B cell (primary cell): ENCODE results near the gene JUND. TPM values are rescaled to one million over a fixed set of nuclear protein-coding genes. Genes with fewer than 3 reads are reported as not detected.

Source experiments
- ATAC-seq: fragments of 200-7000 bp; cut with Tn5 transposase; one replicate; pipeline ENCODE4 v1.10.0; 2021; ENCODE audit warnings: low read depth, mild to moderate bottlenecking, moderate number of reproducible peaks, moderate library complexity
- CTCF ChIA-PET: fragments of 350-600 bp; sonication (Branson Sonifier 250); formaldehyde crosslinking; loops from one replicate; lab custom pipeline; 2021; ENCODE audit warnings: antibody characterized with exemption, inconsistent platforms; lab: Charles Lee
- POLR2A ChIA-PET: fragments of 350-600 bp; sonication (Branson Sonifier 250); formaldehyde crosslinking; loops from one replicate; lab custom pipeline; 2021; ENCODE audit warnings: antibody characterized with exemption; lab: Charles Lee
- DNase-seq: peaks from one replicate; pipeline ENCODE4 v3.0.0; 2013
- H2AFZ ChIP-seq: 2 replicates; pipeline ENCODE4 v1.6.1; 2012; ENCODE audit warnings: mild to moderate bottlenecking, low read depth, low read length; ENCODE audit not compliant: insufficient read depth, poor library complexity, severe bottlenecking
- H3K27ac ChIP-seq, 2 donors: 1 replicate in 1 of 2; 2 replicates in 1 of 2; pipeline ENCODE4 v1.5.1; 2012 to 2013; ENCODE audit warnings: low read length in 2 of 2, mild to moderate bottlenecking in 2 of 2, moderate library complexity in 1 of 2
- H3K27me3 ChIP-seq, 4 experiments: fragments of 200-600 bp in 1 of 4; sonication (generic) in 1 of 4; replicated peaks in 1 of 4; 1 replicate in 2 of 4; 2 replicates in 2 of 4; pipeline versions ENCODE4 v1.6.1 to v1.7.0; 2013 to 2016; ENCODE audit warnings: low read length in 3 of 4, mild to moderate bottlenecking in 2 of 4, mixed read lengths in 1 of 4, moderate library complexity in 1 of 4; ENCODE audit not compliant: insufficient read depth in 4 of 4, control insufficient read depth in 3 of 4; ENCODE audit errors: control extremely low read depth in 1 of 4
- H3K36me3 ChIP-seq, 2 experiments: replicated peaks in 1 of 2; 1 replicate in 1 of 2; 2 replicates in 1 of 2; pipeline versions ENCODE4 v1.6.1 to v1.7.1; 2013; ENCODE audit warnings: low read length in 1 of 2; ENCODE audit not compliant: insufficient read depth in 2 of 2, control insufficient read depth in 1 of 2; ENCODE audit errors: control extremely low read depth in 1 of 2, extremely low read depth in 1 of 2
- H3K4me1 ChIP-seq, 2 donors: fragments of 200-600 bp in 1 of 2; sonication (generic) in 1 of 2; 1 replicate in 1 of 2; 2 replicates in 1 of 2; pipeline versions ENCODE4 v1.5.1 to v1.6.1; 2013 to 2017; ENCODE audit warnings: low read length in 2 of 2; ENCODE audit not compliant: control insufficient read depth in 2 of 2, insufficient read depth in 2 of 2
- H3K4me2 ChIP-seq: replicated peaks from 2 replicates; pipeline ENCODE3; 2012; ENCODE audit warnings: mild to moderate bottlenecking, low read depth, low read length; ENCODE audit not compliant: poor library complexity, severe bottlenecking
- H3K4me3 ChIP-seq, 5 experiments: fragments of 200-600 bp in 1 of 5; sonication (generic) in 1 of 5; 1 replicate in 3 of 5; 2 replicates in 2 of 5; pipeline versions ENCODE4 v1.5.1 to v1.7.0; 2011 to 2016; ENCODE audit warnings: low read length in 4 of 5, mild to moderate bottlenecking in 4 of 5, low read depth in 2 of 5, control low read depth in 1 of 5, moderate library complexity in 1 of 5; ENCODE audit not compliant: insufficient read depth in 1 of 5; ENCODE audit errors: control extremely low read depth in 1 of 5, extremely low read depth in 1 of 5
- H3K79me2 ChIP-seq: fragments of 200-600 bp; sonication (generic); one replicate; pipeline ENCODE4 v1.6.0; 2016; ENCODE audit warnings: low read length; ENCODE audit not compliant: control insufficient read depth, insufficient read depth
- H3K9ac ChIP-seq: fragments of 200-600 bp; sonication (generic); 2 replicates; pipeline ENCODE4 v1.6.1; 2017; ENCODE audit warnings: mild to moderate bottlenecking, low read length, moderate library complexity
- H3K9me3 ChIP-seq, 3 donors: one replicate each; pipeline versions ENCODE4 v1.6.1 to v1.7.1; 2013; ENCODE audit warnings: low read length in 2 of 3; ENCODE audit not compliant: control insufficient read depth in 2 of 3, insufficient read depth in 1 of 3; ENCODE audit errors: control extremely low read depth in 1 of 3
- H4K20me1 ChIP-seq: 2 replicates; pipeline ENCODE4 v1.6.0; 2012; ENCODE audit warnings: mild to moderate bottlenecking, low read length; ENCODE audit not compliant: insufficient read depth, control insufficient read depth, poor library complexity, severe bottlenecking
- H3K27ac Mint-ChIP-seq: one replicate; pipeline ENCODE4 v1.8.0; 2021; ENCODE audit warnings: mixed read lengths
- H3K27me3 Mint-ChIP-seq: one replicate; pipeline ENCODE4 v1.8.0; 2021; ENCODE audit warnings: mixed read lengths
- H3K4me1 Mint-ChIP-seq: one replicate; pipeline ENCODE4 v1.8.0; 2021; ENCODE audit warnings: mixed read lengths
- H3K4me3 Mint-ChIP-seq: one replicate; pipeline ENCODE4 v1.8.0; 2021; ENCODE audit warnings: mixed read lengths
- H3K9me3 Mint-ChIP-seq: one replicate; pipeline ENCODE4 v1.8.0; 2022; ENCODE audit warnings: mixed read lengths; ENCODE audit not compliant: insufficient read depth
- EZH2 ChIP-seq: IDR thresholded peaks from 2 replicates; pipeline ENCODE4 v1.6.1; 2012; ENCODE audit warnings: borderline replicate concordance, low read depth, mild to moderate bottlenecking, moderate library complexity, low read length; ENCODE audit not compliant: insufficient read depth, poor library complexity, severe bottlenecking
- WGBS: methylation state at CpG from one replicate; pipeline ENCODE4 v1.1.5; 2013; ENCODE audit warnings: missing lambda C conversion rate; ENCODE audit not compliant: insufficient coverage; 5-methylcytosine and 5-hydroxymethylcytosine counted together
- intact Hi-C: fragments of 100-400 bp; cut with micrococcal nuclease; formaldehyde crosslinking; loops from one replicate; pipeline ENCODE4 v1.10.0; 2022
- polyA plus RNA-seq: library from polyadenylated mRNA; depleted of rRNA; stranded (reverse); fragments of >200 nt; gene quantifications from 2 replicates; pipeline ENCODE4 v1.2.3, GENCODE V29; 2012
- total RNA-seq, 2 donors: library from RNA; stranded (reverse); fragments of 120-200 nt in 1 of 2; gene quantifications; 1 replicate in 1 of 2; 2 replicates in 1 of 2; pipeline versions ENCODE4 v1.2.3 to v1.2.4, GENCODE V29; 2013 to 2022
- TF ChIP-seq, protein P1 (sequence below): fragments of 200-600 bp; IDR thresholded peaks from one replicate; pipeline ENCODE4 v1.8.0; 2022; ENCODE audit warnings: antibody characterized with exemption, mild to moderate bottlenecking

JUND gene
- total and polyA plus RNA-seq, 2 donors (not counting 1 experiment from before 2014, with no cell fraction given) = 628 to 5,593 TPM

DNA sequence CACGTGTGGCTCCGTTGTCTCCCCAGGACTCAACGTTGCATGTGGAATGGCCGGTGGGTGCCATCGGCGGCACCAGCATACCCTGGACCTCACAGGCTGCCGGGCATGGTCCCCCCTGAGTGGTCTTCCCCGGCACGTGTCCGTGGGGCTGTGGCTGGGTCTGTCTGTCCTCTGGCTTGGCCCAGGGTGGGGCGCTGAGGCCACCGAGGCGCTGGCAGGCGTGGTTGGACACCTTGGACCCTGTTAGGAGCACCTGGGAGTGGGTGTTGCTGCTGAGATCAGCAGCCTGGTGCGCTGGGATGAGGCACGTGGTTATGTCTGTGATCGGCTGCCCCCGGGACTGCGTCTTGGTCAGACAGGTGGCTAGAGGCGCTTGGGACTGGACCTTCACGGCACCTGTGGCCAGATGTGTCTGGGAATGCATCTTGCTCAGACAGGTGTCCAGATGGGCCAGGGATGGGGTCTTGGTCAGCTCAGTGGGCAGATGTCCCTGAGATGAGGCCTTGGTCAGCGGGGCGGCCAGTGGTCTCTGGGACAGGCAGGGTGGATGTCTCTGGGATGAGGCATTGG is 16.4 kb downstream of the JUND start:
- no peak for ATAC-seq
- Mint-ChIP-seq H3K9me3 (no peaks in the 10 kb centered on the region), H3K4me1 (peaks cover 1% of the 10 kb centered on the region), H3K27me3 (no peaks in the 10 kb centered on the region), H3K27ac (no peak overlapping the region), H3K4me3 (no peak overlapping the region)
- H3K4me2 ChIP-seq = no peak overlapping the region
- H3K4me3 ChIP-seq = no peak overlapping the region
- H3K9ac ChIP-seq = no peak overlapping the region
- 97% methylated on average over 23 of the region's 23 CpGs for WGBS
- TF ChIP-seq, protein P1, sequence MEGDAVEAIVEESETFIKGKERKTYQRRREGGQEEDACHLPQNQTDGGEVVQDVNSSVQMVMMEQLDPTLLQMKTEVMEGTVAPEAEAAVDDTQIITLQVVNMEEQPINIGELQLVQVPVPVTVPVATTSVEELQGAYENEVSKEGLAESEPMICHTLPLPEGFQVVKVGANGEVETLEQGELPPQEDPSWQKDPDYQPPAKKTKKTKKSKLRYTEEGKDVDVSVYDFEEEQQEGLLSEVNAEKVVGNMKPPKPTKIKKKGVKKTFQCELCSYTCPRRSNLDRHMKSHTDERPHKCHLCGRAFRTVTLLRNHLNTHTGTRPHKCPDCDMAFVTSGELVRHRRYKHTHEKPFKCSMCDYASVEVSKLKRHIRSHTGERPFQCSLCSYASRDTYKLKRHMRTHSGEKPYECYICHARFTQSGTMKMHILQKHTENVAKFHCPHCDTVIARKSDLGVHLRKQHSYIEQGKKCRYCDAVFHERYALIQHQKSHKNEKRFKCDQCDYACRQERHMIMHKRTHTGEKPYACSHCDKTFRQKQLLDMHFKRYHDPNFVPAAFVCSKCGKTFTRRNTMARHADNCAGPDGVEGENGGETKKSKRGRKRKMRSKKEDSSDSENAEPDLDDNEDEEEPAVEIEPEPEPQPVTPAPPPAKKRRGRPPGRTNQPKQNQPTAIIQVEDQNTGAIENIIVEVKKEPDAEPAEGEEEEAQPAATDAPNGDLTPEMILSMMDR = no peak
- no peak for TF ChIP-seq EZH2
- H3K27me3 ChIP-seq = no peaks in the 10 kb centered on the region
- CTCF ChIA-PET = interaction anchor here (0.6 kb wide), 1 partner anchor 124 kb away, joined by 3 read pairs; no protein-coding TSS in a partner anchor
- no peaks in the 10 kb centered on the region for H3K9me3 ChIP-seq
- no peak overlapping the region for H3K27ac ChIP-seq
- intact Hi-C loops = no loop called here
- peaks cover 92% of the 10 kb centered on the region for H3K79me2 ChIP-seq
- no peak overlapping the region for H2AFZ ChIP-seq
- POLR2A ChIA-PET = no interaction called here
- no peaks in the 10 kb centered on the region for H3K4me1 ChIP-seq
- no peak for DNase-seq
- H4K20me1 ChIP-seq = peaks cover 93% of the 10 kb centered on the region
- H3K36me3 ChIP-seq = peaks cover 0 to 64% of the 10 kb centered on the region in 2 experiments

DNA sequence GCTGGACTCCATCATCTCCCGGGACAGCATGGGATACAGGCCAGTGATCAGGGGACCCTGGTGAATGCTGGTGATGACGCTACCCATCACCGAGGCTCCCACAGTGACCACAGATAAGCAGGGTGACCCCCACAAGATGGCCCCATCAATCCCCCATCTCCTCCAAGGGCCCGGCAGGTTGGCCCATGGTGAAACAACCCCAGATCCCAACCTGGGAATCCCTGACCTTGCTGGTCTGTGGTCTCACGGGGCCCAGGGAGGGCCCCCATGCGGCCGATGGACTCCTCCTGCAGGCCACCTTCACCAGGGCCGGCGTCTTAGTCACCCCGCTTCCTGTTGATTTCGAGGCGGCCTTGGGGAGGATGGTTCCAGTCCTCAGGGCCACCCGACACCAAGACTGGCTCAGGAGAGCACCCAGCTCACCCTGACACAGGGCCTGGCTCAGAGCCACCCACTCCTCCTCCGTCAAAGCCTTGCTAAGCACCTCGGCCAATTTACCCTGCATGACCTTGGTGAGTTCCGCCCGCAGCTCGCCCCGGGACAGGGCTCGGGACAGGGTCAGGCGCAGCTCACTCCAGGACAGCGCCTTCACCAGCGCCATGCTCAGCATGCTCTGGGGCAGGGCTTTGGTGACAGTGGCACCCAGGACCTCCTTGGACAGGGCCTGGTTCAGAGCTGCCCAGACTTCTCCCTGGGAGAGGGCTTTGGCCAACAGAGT is 17.1 kb downstream of the JUND start:
- Mint-ChIP-seq H3K4me3 (no peak overlapping the region), H3K27me3 (no peaks in the 10 kb centered on the region), H3K27ac (no peak overlapping the region), H3K4me1 (peaks cover 1% of the 10 kb centered on the region), H3K9me3 (no peaks in the 10 kb centered on the region)
- ChIA-PET POLR2A (no interaction called here), CTCF (no interaction called here)
- Histone ChIP-seq H3K4me1 (no peaks in the 10 kb centered on the region), H3K9ac (no peak overlapping the region), H3K4me3 (no peak overlapping the region), H3K27ac (no peak overlapping the region), H2AFZ (no peak overlapping the region), H4K20me1 (peaks cover 96% of the 10 kb centered on the region), H3K4me2 (no peak overlapping the region), H3K27me3 (no peaks in the 10 kb centered on the region), H3K79me2 (peaks cover 86% of the 10 kb centered on the region), H3K36me3 (peaks cover 0 to 64% of the 10 kb centered on the region in 2 experiments), H3K9me3 (no peaks in the 10 kb centered on the region)
- ATAC-seq = no peak
- TF ChIP-seq EZH2 = no peak
- TF ChIP-seq, protein P1 = no peak
- WGBS = 96% methylated on average over 23 of the region's 23 CpGs
- peak; percentile 53 for DNase-seq
- intact Hi-C loops = no loop called here
